K562 (cell line): Measurements from ENCODE around the gene TYMP. TPM values are rescaled to one million over a fixed set of nuclear protein-coding genes. Genes with fewer than 3 reads are reported as not detected.

ENCODE experiments used
- ATAC-seq: fragments of 200-7000 bp; cut with Tn5 transposase; 3 replicates; pipeline ENCODE4 v1.9.1; 2020; ENCODE audit warnings: moderate library complexity
- BruUV-seq: library from RNA; stranded (reverse); fragments of 400-500 nt; replicated peaks from 2 replicates; lab custom pipeline; 2021; lab: Mats Ljungman, UMichigan
- CTCF ChIA-PET: fragments of 300-600 bp; formaldehyde crosslinking; extraction: SDS; loops from one replicate; lab custom pipeline; 2021; ENCODE audit warnings: low intra/inter-chr PET ratio; lab: Yijun Ruan, JAX
- POLR2A ChIA-PET: fragments of 300-600, 350-650 bp; sonication (Branson Sonifier 250); formaldehyde crosslinking; extraction: SDS; loops from one replicate; lab custom pipeline; 2021; ENCODE audit warnings: antibody characterized with exemption, inconsistent platforms; lab: Yijun Ruan, JAX
- DNase-seq, 4 experiments: peaks; one replicate each; pipeline versions ENCODE4 v3.0.0 to v3.0.0-alpha.2; 2011 to 2018; ENCODE audit warnings: low spot score in 3 of 4, mixed read lengths in 3 of 4; ENCODE audit errors: extremely low read depth in 1 of 4
- FAIRE-seq: peaks from 2 replicates; lab custom pipeline; 2011; peaks lifted over from hg19 to GRCh38; lab: Jason Lieb, UNC
- H2AFZ ChIP-seq: 2 replicates; pipeline ENCODE4 v1.6.0; 2011; ENCODE audit warnings: low read depth, low read length, control low read depth, inconsistent platforms
- H3K27ac ChIP-seq: fragments of 200-600 bp; 3 replicates; pipeline ENCODE4 v1.8.0; 2011; ENCODE audit warnings: low read depth, mild to moderate bottlenecking, control low read depth, inconsistent platforms, low read length, moderate library complexity, mixed read lengths; ENCODE audit errors: extremely low read depth
- H3K27me3 ChIP-seq, 2 experiments: fragments of 300-600 bp in 1 of 2; 2 replicates in 1 of 2; 3 replicates in 1 of 2; pipeline versions ENCODE4 v1.6.0 to v1.8.0; 2011; ENCODE audit warnings: inconsistent platforms in 2 of 2, low read length in 2 of 2, mild to moderate bottlenecking in 1 of 2, mixed read lengths in 1 of 2, moderate library complexity in 1 of 2; ENCODE audit not compliant: control insufficient read depth in 2 of 2, insufficient read depth in 2 of 2
- H3K36me3 ChIP-seq: fragments of 300-600 bp; 3 replicates; pipeline ENCODE4 v1.8.0; 2011; ENCODE audit warnings: mild to moderate bottlenecking, low read length, inconsistent platforms; ENCODE audit not compliant: control insufficient read depth, insufficient read depth
- H3K4me1 ChIP-seq, 2 experiments: fragments of 200-600 bp in 1 of 2; replicated peaks in 1 of 2; 2 replicates in 1 of 2; 3 replicates in 1 of 2; pipeline versions ENCODE4 v1.5.1 to v1.8.0; 2011; ENCODE audit warnings: inconsistent platforms in 2 of 2, low read length in 2 of 2, mild to moderate bottlenecking in 1 of 2, mixed read lengths in 1 of 2, moderate library complexity in 1 of 2; ENCODE audit not compliant: control insufficient read depth in 2 of 2, insufficient read depth in 2 of 2
- H3K4me2 ChIP-seq: 2 replicates; pipeline ENCODE4 v1.6.1; 2011; ENCODE audit warnings: low read length, control low read depth, inconsistent platforms, mixed read lengths; ENCODE audit not compliant: insufficient read depth
- H3K4me3 ChIP-seq: fragments of 200-600 bp; sonication (generic), shearing (Covaris generic); 2 replicates; pipeline ENCODE4 v1.5.1; 2016; ENCODE audit warnings: control low read depth, inconsistent platforms
- H3K79me2 ChIP-seq: fragments of 200-600 bp; 3 replicates; pipeline ENCODE4 v1.8.0; 2011; ENCODE audit warnings: low read length, inconsistent platforms; ENCODE audit not compliant: control insufficient read depth, insufficient read depth
- H3K9ac ChIP-seq, 2 experiments: 2 replicates each; pipeline versions ENCODE4 v1.6.0 to v1.6.1; 2011; ENCODE audit warnings: low read depth in 2 of 2, low read length in 2 of 2, control low read depth in 1 of 2, inconsistent platforms in 1 of 2, mild to moderate bottlenecking in 1 of 2, mixed read lengths in 1 of 2; ENCODE audit not compliant: insufficient read depth in 1 of 2
- H3K9me1 ChIP-seq: one replicate; pipeline ENCODE4 v1.6.0; 2011; ENCODE audit warnings: inconsistent platforms, mild to moderate bottlenecking, low read length, moderate library complexity; ENCODE audit not compliant: control insufficient read depth, insufficient read depth
- H3K9me3 ChIP-seq: replicated peaks from 2 replicates; pipeline ENCODE4 v1.5.1; 2011; ENCODE audit warnings: low read depth, low read length, inconsistent platforms; ENCODE audit not compliant: control insufficient read depth, insufficient read depth
- H4K20me1 ChIP-seq: replicated peaks from 2 replicates; pipeline ENCODE4 v1.6.1; 2011; ENCODE audit warnings: low read length, inconsistent platforms, mixed read lengths; ENCODE audit not compliant: control insufficient read depth, insufficient read depth
- CREB5 ChIP-seq: fragments of 250-450 bp; sonication (Bioruptor Pico); IDR thresholded peaks from 2 replicates; pipeline ENCODE4 v1.5.0; 2020; ENCODE audit warnings: mild to moderate bottlenecking
- FOXO4 ChIP-seq: fragments of 450-650 bp; formaldehyde crosslinking; IDR thresholded peaks from 2 replicates; pipeline ENCODE4 v1.4.0; 2020; ENCODE audit warnings: mild to moderate bottlenecking, moderate library complexity
- FUS ChIP-seq: fragments of 200-400 bp; formaldehyde crosslinking; optimal IDR thresholded peaks from 2 replicates; pipeline ENCODE3; 2017; ENCODE audit warnings: low read depth, low read length
- ID3 ChIP-seq, 2 experiments: fragments of 250-450 bp in 1 of 2; fragments of 450-650 bp in 1 of 2; sonication (Bioruptor Pico) in 1 of 2; IDR thresholded peaks; 2 replicates each; pipeline versions ENCODE4 v1.6.1 to v1.8.0; 2016 to 2021; ENCODE audit warnings: mild to moderate bottlenecking in 2 of 2, moderate library complexity in 2 of 2, missing compliant biosample characterization in 1 of 2, missing genetic modification characterization in 1 of 2
- MAFG ChIP-seq: fragments of 450-650 bp; conservative IDR thresholded peaks from 2 replicates; pipeline ENCODE4 v1.6.1; 2016; ENCODE audit warnings: missing genetic modification characterization, missing compliant biosample characterization
- SRSF3 ChIP-seq: fragments of 200-400 bp; formaldehyde crosslinking; IDR thresholded peaks from 2 replicates; pipeline ENCODE4 v1.6.1; 2016; ENCODE audit warnings: mild to moderate bottlenecking, low read length, moderate library complexity; ENCODE audit not compliant: insufficient read depth
- ZNF165 ChIP-seq: fragments of 250-450 bp; sonication (Bioruptor Pico); IDR thresholded peaks from 2 replicates; pipeline ENCODE4 v1.4.0; 2020; ENCODE audit warnings: borderline replicate concordance
- ZNF57 ChIP-seq: fragments of 450-650 bp; formaldehyde crosslinking; IDR thresholded peaks from 2 replicates; pipeline ENCODE4 v1.4.0; 2020; ENCODE audit warnings: mild to moderate bottlenecking, moderate library complexity
- WGBS: fragments of 100-300 bp; shearing (Covaris generic); methylation state at CpG from one replicate; pipeline ENCODE4 v1.1.6; 2016; ENCODE audit warnings: low coverage, mixed read lengths; ENCODE audit not compliant: insufficient coverage; ENCODE audit errors: missing lambda C conversion rate; 5-methylcytosine and 5-hydroxymethylcytosine counted together
- in situ Hi-C: fragments of 300-500 bp; cut with MboI; formaldehyde crosslinking; loops from 4 replicates; pipeline ENCODE4 v1.15.0; 2018; ENCODE audit warnings: inconsistent platforms, mixed read lengths
- intact Hi-C: fragments of 100-400 bp; cut with micrococcal nuclease; formaldehyde crosslinking; loops from 2 replicates; pipeline ENCODE4 v1.14.2; 2022
- polyA plus RNA-seq, 8 experiments: library from polyadenylated mRNA; depleted of rRNA in 4 of 8; stranded (reverse) in 5 of 8; unstranded in 3 of 8; fragments of >200 nt; fragmentation: Nextera tagmentation in 2 of 8; fragmentation: Illumina TruSeq in 1 of 8; extraction: Ambion mirVana in 2 of 8; extraction: Trizol in 1 of 8; gene quantifications; 2 replicates each; pipeline versions ENCODE4 v1.2.1 to v1.2.3, GENCODE V29; 2011 to 2014; ENCODE audit warnings: inconsistent platforms in 1 of 8, missing spikeins in 1 of 8
- total RNA-seq, 7 experiments: library from RNA; depleted of rRNA in 6 of 7; stranded (reverse); fragments of >200 nt in 6 of 7; fragmentation: Illumina TruSeq in 2 of 7; extraction: Trizol in 2 of 7; gene quantifications; 2 replicates each; pipeline versions ENCODE4 v1.2.1 to v1.2.3, GENCODE V29; 2011 to 2021; ENCODE audit warnings: low replicate concordance in 1 of 7

Gene TYMP
- total and polyA plus RNA-seq, 9 of the 15 experiments (the other 6 are each of a cell fraction or from before 2014, with no cell fraction given): 0.03 to 4.0 (median 2.4) TPM; not detected in 4

GRCh38 chr22:50564289-50564688, 34.5 kb upstream of the TYMP start:
- Histone ChIP-seq H3K79me2 (no peaks in the 10 kb centered on the region), H3K4me1 (peaks cover 0 to 22% of the 10 kb centered on the region in 2 experiments; a peak in 3 of 5 replicates)
- intact Hi-C loops (loop anchor here (5.0 kb wide), 1 partner anchor 37 kb away; the partner anchor contains the start of gene SCO2), in situ Hi-C loops (no loop called here)
- TF ChIP-seq FOXO4 (CRISPR knock-in tag) (no peak), ID3 (CRISPR knock-in tag; IDR thresholded peaks at IDR 0.05) (no peak), ID3 (tag; IDR thresholded peaks at IDR 0.05) (no peak), ZNF165 (no peak), ZNF57 (CRISPR knock-in tag) (no peak), FUS (no peak), SRSF3 (no peak), MAFG (no peak), CREB5 (CRISPR knock-in tag) (no peak)
- TF ChIP-seq, all 486 proteins: peak for 0
- H3K9me1 ChIP-seq: no peaks in the 10 kb centered on the region
- no peaks in the 10 kb centered on the region for H3K36me3 ChIP-seq
- no peaks in the 10 kb centered on the region for H4K20me1 ChIP-seq
- H3K4me3 ChIP-seq: no peak overlapping the region
- no peak for FAIRE-seq
- 82% methylated on average over 8 of the region's 11 CpGs for WGBS
- no peak overlapping the region for H3K9ac ChIP-seq
- no peaks in the 10 kb centered on the region for H3K9me3 ChIP-seq
- no peak for ATAC-seq
- H3K27me3 ChIP-seq: no peaks in the 10 kb centered on the region
- BruUV-seq: no TSS peak
- ChIA-PET POLR2A (interaction anchor here (0.6 to 1.1 kb wide), 3 partner anchors 10 to 83 kb away, joined by 3 read pairs; partner anchors contain the start of gene ADM2), CTCF (no interaction called here)
- no peak overlapping the region for H3K27ac ChIP-seq
- DNase-seq: no peak
- H3K4me2 ChIP-seq: no peak overlapping the region
- H2AFZ ChIP-seq: no peak overlapping the region
